DLD1 (cell line): Measurements from ENCODE around the gene DFFB.
"Not testable (repeated sequence)": the region's sequence is repeated elsewhere in the genome, so short reads cannot be mapped to it uniquely, and the experiment has no call there.

Experiments used
- in situ Hi-C: cut with HindIII; loops from 2 replicates; pipeline ENCODE4 v1.10.0; 2017; ENCODE audit warnings: low sequenced_read_pairs

DFFB gene

DNA sequence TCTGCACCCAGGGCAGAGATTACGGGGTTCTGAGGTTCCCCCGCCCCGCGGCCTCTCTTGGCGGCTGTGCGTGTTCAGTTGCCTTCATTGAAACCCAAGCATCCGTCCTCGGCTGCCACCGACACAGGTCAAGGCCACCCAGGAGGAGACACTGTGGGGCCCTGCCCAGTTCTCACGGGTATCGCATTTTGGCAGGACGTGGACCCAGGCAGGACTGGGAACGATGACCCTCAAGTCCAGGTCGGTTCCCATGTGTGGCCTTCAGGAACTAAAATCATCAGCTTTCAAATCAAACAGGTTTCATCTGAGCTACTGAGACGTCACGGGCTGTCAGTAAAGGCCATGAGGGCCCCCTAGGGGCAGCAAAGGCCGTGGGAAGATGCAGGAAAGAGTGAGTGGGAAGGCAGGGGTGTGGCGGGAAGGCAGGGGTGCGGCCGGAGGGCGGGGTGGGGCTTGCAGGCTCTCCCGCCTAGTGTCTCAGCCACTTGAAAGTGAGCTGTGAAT is 49.8 kb downstream of the DFFB start:
- in situ Hi-C loops: no loop called here

DNA sequence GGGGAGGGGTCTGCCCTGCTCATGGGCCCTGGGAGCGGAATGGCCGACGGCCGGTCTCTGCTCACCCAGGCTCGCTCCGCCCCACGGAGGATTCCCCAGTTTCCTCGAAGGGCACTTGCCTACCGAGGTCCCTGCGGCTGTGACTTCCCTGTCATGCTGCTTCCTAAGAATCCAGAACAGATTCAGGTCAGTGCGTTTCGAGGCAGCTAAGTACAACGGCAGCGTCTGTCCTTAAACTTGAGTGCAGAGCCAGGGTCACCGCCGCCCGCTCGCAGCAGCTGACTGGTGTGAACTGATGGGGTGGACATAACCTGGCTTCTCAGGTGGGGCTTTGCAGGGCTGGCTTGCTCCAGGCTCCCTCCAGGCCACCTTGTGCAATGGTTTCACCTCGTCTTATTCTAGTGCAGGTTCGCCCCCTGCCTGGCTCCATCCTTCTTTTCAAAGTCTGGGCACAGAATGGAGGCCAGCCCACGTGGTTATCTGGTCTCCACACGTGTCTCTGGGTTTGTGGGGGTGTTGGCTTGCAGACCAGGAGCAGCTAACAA is 50.4 kb downstream of the DFFB start:
- in situ Hi-C loops: no loop called here

DNA sequence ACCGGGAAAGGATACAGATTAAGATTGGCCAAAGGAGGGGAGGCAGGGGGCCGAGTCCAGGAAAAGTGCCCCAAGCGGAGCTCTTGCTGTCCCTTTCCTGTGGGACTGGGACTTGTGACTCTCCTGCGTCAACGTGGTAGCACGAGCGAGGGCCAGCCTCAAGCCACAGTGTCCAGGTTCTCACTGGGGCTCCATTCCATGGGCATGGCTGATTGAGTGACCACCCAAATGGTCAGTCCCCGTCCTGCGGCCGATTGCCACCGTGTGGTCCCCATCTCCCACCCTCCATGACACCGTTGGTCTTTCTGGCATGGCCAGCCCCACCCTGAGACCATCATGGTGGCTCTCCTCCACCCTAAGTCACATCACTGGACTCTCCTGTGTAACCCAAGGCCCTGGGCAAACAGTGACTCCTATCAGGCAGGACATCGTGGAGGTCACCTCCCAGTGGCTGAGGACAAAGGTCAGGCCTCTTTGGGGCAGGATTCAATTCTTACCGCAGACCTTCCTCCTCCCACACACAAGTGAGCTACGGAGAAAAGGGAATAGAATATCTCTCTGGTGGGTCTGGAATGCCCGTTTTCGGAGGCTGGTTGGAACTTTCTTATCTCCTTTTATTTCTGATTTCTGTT is 51.7 kb downstream of the DFFB start:
- in situ Hi-C loops: no loop called here

DNA sequence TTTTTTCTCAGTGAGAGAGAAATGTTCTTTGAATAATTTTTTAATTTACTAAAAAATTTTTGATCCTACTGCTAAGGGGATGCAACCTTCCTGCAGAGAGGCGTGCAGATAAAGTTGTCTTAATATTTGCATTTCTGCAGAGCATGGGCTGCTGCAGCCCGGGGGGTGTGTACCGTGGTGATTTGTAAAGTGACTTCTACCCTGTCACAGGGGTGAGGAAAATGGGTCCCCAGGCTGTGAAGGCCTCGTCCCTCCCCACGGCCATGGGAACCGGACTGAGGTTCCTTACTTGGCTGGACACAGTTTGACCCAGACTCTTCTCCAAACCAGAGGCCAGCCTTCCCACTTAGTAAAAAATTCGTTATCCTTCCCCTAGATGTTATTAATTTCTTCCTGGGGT is 52.3 kb downstream of the DFFB start:
- in situ Hi-C loops: no loop called here

DNA sequence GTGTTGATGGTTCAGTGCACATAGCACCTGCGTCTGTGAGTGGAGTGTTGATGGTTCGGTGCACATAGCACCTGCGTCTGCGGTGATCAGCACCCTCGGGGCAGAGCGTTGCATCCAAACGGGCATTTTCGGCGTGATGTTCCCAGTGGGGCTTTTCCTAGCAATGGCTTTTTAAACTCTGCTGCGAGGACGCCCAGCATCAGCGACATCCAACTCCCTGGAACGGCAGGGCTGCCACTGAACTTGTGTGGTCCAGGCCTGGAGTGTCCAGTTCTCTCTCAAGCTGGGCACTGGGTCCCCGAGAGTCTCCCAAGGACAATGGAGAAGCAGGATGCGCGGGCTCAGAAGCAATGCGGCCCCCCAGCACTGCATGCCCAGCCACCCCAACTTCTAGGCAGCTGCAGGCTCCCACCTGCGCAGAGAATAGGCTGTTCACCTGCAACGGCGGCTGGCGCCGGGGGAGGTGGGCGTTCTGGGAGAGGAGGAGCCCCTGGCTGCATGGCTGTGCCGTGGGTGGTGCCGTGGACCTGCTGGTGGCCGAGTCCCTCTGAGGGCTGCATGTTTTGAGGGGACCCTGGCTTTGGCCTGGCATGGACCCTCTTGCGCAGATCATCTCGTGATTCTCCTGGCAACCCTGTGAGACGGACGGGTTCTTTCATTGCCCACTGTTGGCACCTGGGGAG is 52.9 kb downstream of the DFFB start:
- in situ Hi-C loops: no loop called here

DNA sequence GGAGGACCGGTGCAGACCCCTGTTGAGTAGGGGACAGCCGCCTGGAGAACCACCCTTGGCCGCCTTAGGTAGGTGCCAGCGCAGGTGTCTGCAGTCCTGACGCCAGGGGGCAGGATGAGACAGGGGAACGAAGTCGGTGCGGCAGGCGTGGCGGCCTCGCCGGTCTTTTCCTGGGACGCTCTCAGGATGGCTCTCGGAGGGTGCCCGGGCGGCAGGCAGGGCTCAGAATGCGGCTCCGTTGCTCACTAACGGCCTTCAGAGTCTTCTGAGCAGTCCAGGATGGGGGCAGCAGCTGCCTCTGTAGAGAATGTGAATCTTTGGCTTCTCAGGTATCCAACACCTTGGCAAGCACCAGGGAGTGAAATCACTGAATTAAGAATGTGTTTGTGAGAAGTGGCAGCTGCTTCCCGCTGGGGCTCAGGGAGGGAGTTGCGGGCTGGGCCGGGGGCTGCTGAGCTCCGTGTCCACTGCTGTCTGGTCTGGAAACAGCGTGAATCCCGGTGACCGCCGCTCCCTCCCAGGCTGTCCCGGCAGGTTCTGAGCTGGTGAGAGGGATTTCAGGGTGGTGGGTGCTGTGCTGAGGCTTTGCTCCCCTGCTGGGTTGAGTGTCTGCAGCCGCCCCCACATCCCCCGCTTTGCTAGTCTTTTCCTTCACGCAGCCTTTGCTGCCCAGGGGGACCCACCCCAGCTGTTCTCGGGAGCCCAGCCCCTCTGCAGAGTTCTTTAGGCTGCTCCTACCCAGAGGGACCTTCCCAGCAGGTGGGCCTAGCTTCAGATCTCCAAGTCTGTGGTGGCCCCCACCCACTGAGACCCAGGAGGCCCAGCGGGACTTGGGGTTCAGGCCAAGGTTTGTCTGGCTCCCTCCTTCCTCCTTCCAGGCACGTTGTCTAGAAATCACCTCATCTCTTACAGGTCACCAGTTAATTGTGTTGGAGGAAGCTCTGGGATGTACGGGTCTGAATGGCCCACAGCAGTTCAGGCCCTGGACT is 53.9 kb downstream of the DFFB start:
- in situ Hi-C loops: no loop called here

DNA sequence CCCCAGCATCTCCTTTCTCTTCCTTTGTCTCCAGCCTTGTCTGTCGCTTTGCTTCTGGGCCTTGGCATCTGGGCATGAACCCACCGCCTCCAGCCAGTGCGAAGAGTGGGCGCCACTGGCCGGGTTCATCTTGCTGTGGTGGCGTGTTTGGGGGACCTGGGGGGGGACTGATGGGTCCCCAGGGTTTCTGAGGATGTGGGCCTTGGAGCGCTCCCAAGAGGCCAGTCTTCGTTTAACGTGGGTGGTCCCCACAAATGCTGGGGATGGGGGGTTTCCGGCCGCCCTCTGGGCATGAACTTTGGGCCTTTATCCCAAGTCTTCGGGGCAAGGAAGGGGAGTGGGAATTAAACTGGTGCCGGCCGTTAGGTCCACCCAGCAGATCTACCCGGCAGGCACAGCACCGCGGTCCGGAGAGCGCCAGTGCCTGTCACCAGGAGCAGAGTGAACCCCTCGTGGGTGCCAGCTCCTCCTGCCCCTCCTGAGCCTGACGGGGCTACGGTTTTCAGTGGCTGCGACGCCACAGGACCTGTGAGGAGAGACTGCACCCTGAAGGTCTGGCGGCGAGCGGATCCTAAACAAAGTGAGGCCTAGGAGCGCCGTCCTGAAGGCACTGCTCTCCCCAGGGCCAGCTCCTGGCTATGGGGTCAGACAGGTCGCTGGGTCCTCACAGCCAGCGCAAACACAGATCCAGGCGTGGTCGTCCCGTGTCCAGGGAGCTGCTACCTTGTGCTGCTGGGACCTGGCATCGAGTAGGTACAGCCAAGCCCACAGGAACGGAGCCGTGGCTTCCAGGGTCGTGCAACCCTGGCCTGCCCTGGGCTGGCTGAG is 54.9 kb downstream of the DFFB start:
- in situ Hi-C loops: no loop called here

DNA sequence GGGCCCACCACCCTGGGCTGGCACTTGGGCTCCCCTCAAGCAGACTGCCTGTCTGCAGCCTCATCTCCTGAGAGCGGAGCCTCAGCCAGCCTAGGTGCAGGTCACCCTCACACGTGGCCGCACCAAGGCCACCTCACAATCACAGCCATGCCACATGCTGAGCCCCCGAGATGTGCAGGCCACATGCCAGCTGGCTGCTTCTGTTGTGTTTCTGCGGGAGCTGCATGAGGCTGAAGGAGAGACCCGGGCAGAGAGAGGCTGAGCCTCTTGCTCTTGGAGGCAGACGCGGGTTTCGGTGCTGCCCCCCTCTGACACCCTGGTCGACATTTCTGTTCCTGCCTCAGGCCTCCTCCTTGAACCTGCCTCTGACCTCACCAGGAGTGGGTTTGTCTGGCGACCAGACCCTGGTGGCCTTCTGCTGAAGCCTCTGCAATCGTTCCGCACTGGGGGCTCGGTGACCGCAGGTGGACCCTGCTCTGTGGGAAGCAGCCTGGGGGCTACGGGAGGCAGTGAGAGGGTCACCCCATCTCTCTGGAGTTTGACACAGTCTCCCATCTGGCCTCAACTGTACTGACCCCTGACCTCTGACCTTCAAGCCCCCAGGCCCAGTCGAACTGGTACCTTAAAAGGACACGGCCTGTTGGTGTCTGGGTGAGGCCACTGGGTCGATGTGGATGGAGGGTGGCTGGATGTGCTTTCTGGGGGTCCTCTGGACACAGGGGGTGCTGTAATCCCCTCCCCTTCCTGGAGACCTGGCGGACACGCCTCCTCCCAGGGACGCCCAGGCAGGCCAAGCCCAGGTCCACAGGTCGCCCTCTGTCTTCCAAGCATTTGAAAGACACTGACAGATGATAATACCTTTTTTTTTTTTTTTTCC is 55.8 kb downstream of the DFFB start:
- in situ Hi-C loops: no loop called here

DNA sequence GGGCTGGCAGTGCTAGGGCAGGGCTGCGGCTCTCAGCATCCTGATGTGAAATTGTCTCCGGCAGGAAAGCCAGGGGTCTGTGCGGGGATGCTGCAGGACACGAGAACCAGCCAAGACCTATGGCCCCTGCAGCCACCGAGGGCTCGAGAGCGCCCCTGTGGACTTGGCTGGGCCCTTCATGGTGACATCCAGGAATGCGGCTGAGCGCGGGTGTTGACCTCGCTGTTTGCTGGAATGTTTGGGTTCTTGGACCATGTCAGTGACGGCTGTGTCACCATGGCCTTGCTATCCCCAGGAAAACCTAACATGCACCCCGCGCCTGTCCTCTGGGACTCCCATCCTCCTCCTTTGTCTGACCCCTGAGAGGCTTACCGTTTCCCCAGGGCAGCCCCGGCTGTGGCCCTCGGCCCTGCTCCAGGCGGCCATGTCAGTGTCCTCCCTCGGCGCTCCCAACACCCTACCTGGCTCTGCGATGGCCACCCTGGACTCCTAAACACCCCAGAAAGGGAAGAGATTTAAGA is 57.1 kb downstream of the DFFB start:
- in situ Hi-C loops: no loop called here

DNA sequence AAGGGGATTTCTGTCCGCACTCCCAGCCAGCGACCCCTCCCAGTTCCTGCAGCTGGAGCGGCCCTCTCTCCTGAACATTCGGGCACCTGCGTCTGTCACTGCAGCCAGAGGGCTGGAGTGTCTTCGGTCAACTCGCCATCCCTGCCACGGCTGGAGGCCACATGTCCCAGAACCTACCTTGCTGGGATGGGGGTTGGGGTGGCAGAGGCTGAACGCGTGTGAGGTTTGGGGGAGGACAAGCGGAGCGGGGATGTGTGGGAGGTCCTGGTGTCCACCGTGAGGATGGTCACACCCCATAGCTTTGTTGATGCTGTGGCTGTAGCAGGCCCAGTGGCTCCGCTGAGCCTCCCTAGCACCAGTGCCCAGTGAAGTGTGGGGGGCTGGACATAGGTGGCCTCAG is 57.6 kb downstream of the DFFB start:
- in situ Hi-C loops: no loop called here

DNA sequence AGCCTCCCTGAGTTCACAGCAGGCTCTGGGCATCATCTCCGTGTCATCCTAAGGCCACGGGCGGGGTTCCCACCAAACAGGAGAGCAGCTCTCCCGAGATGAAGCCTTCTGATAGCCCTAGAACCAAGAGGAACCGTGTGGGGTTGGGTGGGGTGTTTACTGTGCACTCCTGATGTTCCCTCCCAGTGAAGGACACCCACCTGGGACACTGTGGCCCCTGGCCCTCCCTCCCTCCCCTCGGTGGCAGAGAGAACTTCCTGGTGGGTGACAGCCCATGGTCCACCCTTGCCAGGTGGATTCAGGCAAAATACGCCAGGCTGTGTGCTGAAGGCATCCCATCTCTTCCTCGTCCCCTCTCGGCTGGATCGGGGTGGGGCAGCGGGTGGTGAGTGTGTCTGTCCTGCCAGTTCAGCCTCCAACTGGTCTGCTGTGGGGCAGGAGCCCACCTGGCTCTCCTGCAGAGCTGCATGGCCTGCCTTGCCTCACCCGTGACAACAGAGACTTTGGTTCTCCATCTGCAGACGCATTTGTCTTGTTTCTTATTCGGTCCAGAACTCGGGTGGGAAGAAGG is 58.4 kb downstream of the DFFB start:
- in situ Hi-C loops: no loop called here

DNA sequence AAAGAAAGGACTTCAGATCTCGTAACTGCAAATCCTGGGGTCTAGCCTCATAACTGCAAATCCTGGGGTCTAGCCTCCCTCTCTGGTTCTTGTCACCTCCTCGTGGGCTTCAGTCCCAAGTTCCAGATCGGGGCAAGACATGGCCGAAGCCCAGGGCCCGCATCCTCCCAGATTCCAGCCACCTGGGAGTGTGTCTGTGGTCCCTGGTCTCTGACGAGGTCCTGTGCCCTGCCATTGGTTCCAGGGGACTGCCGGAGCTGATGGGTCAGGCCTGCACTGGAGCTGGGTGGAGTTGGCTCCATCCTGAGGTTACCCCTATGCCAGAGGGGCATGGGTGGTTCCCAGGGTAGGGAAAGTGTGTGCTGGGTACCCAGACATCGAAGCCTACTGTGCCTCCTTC is 60.5 kb downstream of the DFFB start:
- in situ Hi-C loops: no loop called here

DNA sequence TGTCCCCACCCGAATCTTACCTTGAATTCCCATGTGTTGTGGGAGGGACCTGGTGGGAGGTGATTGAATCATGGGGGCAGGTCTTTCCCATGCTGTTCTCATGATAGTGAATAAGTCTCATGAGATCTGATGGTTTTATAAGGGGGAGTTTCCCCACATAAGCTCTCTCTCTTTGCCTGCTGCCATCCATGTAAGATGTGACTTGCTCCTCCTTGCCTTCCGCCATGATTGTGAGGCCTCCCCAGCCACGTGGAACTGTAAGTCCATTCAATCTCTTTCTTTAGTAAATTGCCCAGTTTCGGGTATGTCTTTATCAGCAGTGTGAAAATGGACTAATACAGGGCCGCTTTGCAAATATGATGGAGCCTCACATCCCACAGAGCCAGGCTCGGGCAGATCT is 61.1 kb downstream of the DFFB start:
- in situ Hi-C loops: not testable (repeated sequence)

DNA sequence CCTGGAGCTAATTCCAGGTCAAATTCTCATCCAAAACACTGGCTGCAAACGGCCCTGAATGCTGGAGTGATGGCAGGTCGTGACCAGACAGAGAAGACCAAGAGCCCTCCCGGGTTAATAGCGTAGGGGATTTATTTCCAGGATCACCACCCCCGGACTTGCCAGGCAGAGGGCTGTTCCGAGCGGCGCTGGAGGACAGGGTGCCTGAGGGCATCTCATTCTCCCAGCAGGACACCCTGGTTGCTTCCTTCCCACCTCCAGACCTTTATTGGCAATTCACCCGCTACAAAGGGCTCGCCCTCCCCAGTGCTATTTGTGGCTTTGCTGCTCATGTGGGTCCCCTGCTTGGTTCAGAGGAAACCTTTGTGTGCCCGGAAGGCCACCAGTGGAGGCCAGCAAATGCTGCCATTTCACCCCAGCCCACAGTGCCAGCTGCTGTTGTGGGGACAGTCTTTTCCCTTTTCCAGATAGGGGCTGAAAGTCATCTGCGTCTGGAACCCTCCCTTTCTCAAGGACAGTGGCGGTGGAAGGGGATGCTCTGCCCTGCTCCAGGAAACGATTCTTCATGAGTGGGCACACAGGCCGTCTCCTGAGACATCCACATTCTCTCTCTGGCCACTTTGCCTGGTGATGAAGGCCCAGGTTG is 61.8 kb downstream of the DFFB start:
- in situ Hi-C loops: no loop called here

DNA sequence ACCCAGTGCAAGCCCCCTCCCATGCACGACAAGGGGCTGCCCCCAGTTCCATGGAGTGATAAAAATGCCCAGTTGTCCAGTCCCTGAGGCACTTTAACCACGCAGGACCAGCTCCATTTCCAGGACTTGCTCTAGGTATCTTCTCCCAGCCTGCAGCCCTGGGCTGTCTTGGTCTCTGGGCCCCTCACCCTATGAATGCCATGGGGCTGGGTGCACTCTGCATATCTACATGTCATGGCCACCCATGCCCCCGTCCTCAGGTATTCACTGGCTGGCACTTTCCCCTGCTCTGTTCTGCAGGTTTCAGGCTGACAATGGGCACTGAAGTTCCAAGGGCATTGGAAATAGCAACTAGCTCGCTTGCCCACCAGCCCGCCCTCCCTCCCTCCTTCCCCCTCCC is 62.4 kb downstream of the DFFB start:
- in situ Hi-C loops: no loop called here

DNA sequence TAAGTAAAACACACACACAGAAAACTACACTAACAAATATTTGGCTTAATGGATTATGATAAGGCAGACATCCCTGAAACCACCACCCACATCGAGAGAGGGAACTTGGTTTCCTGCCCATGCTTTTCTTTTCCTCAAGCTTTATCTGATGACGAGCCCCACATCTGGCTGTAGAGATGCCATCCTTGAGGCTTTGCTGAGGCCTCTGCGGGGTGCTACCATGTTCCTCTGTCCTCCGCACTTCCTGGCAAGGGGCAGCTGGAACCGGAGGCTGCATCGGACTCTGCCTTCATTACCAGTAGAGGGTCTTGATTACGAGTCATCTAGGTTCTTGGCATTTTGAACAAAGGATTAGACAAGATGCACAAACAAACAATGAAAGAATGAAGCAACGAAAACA is 64.5 kb downstream of the DFFB start:
- in situ Hi-C loops: no loop called here

DNA sequence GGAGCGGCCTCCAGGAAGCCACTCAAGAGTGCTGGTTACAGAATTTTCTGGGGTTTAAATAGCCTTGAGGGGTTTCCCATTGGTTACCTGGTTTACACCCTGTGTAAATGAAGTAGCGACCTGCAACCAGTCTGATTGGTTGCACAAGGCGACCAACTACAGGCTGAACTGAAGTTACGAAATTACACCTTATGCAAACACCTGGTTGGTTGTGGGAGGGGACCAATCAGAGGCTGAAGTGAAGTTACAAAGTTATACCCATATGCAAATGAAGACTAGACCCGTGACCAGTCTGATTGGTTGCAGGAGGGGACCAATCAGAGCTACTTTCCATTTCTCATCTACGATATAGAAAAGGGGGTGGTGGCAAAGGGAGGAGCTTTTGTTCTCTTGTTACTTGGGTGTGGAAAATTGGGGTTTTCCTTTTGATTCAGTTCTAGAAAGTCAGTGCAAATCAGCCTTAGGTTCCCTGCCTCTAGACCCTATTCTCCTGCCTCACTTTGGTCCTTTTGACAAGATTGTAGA is 65.0 kb downstream of the DFFB start:
- in situ Hi-C loops: no loop called here

DNA sequence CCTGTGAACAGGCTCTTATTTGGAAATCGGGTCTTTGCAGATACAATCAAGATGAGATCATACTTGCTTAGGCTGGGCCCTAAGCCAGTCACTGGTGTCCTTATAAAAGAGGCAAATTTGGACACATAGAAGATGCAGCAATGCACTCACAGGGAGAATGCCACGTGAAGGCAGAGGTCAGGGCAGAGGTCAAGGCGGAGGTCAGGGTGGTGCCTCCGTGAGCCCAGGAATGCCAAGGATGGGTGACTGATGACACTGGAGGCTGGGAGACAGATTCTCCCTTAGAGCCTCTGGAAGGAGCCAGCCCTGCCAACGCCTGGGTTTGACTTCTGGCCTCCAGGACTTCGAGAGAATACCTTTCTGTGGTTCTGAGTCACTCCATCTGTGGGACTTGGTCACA is 65.6 kb downstream of the DFFB start:
- in situ Hi-C loops: no loop called here
